Breast epithelium (tissue), 4 donors: Measurements from ENCODE around the gene KMT2D. TPM values are rescaled to one million over a fixed set of nuclear protein-coding genes. Genes with fewer than 3 reads are reported as not detected.

Source experiments
- DNase-seq, 2 donors: peaks; one replicate each; pipeline ENCODE4 v3.0.0-alpha.2; 2019; ENCODE audit warnings: low spot score in 2 of 2
- H3K27ac ChIP-seq, 2 donors: fragments of 200-600 bp; sonication (generic) in 1 of 2; one replicate each; pipeline ENCODE4 v1.5.1; 2016 to 2019; ENCODE audit warnings: mild to moderate bottlenecking in 1 of 2
- H3K27me3 ChIP-seq, 2 donors: fragments of 200-600 bp; sonication (generic) in 1 of 2; one replicate each; pipeline versions ENCODE4 v1.5.1 to v1.6.0; 2017 to 2019; ENCODE audit warnings: control low read depth in 1 of 2, mild to moderate bottlenecking in 1 of 2
- H3K36me3 ChIP-seq: fragments of 200-600 bp; one replicate; pipeline ENCODE4 v1.5.1; 2019
- H3K4me1 ChIP-seq, 2 donors: fragments of 200-600 bp; sonication (generic); one replicate each; pipeline ENCODE4 v1.5.1; 2016 to 2019; ENCODE audit warnings: control low read depth in 1 of 2
- H3K4me3 ChIP-seq, 3 donors: fragments of 200-600 bp; sonication (generic); 1 replicate in 2 of 3; 2 replicates in 1 of 3; pipeline ENCODE4 v1.5.1; 2016 to 2019; ENCODE audit warnings: mild to moderate bottlenecking in 3 of 3, moderate library complexity in 2 of 3
- H3K9me3 ChIP-seq, 2 donors: fragments of 200-600 bp; sonication (generic) in 1 of 2; one replicate each; pipeline ENCODE4 v1.5.1; 2016 to 2019; ENCODE audit warnings: control low read depth in 1 of 2
- CTCF ChIP-seq, 3 donors: fragments of 450-650 bp; IDR thresholded peaks; one replicate each; pipeline ENCODE4 v1.5.1; 2016 to 2017; ENCODE audit warnings: antibody characterized with exemption in 3 of 3, mild to moderate bottlenecking in 3 of 3, moderate library complexity in 3 of 3
- POLR2A ChIP-seq: fragments of 450-650 bp; IDR thresholded peaks from one replicate; pipeline ENCODE4 v1.6.1; 2016; ENCODE audit warnings: antibody characterized with exemption, mild to moderate bottlenecking, moderate library complexity
- POLR2AphosphoS5 ChIP-seq, 3 donors: sonication (generic); formaldehyde crosslinking; IDR thresholded peaks; one replicate each; pipeline ENCODE4 v1.6.1; 2017; ENCODE audit warnings: antibody characterized with exemption in 3 of 3
- intact Hi-C: fragments of 100-400 bp; cut with DNase I; formaldehyde crosslinking; loops from one replicate; pipeline ENCODE4 v1.15.1; 2023; ENCODE audit warnings: low total_unique reads
- total RNA-seq, 3 donors: library from RNA; depleted of rRNA; stranded (reverse); fragments of >200 nt; gene quantifications; one replicate each; pipeline ENCODE4 v1.1.0, GENCODE V29; 2016

The KMT2D gene
- total RNA-seq, 3 donors from 2014 or later: 35.4 to 51.4 (median 45.9) TPM

DNA sequence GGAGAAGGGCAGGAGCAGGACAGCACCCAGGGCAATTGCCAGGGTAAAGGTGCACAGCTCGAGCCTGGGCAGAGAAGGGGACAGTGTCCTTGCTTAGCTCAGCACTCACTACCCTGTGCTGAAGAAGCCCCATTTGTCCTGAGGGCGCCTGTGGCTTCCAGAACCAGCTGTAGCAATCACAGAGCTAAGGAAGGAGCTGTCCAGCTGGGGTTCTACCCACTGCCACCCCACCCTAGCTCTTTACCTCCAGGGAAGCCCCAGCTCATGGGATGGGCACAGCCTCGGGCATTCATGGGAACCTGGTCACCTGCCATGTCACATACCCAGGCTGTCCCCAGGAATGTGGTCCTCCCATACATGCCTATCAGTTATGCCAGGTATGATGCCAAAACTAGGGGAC is 44.2 kb upstream of the KMT2D start:
- no peaks in the 10 kb centered on the region for H3K27me3 ChIP-seq
- no peaks in the 10 kb centered on the region for H3K9me3 ChIP-seq
- TF ChIP-seq CTCF (IDR thresholded peaks at IDR 0.05) (no peak), POLR2A (no peak), POLR2AphosphoS5 (IDR thresholded peaks at IDR 0.05) (no peak)
- no peak overlapping the region for H3K4me3 ChIP-seq
- H3K36me3 ChIP-seq: peaks cover 15% of the 10 kb centered on the region
- H3K4me1 ChIP-seq: peaks cover 0 to 17% of the 10 kb centered on the region in 2 donors
- H3K27ac ChIP-seq: peak overlapping the region in 1 of 2 donors; percentile 22
- DNase-seq: no peak
- intact Hi-C loops: loop anchor here (10.0 kb wide), 1 partner anchor 140 kb away; no protein-coding TSS in a partner anchor

GRCh38 chr12:49100380-49100779 is 39.8 kb upstream of the KMT2D start:
- Histone ChIP-seq H3K4me3 (no peak overlapping the region), H3K36me3 (peaks cover 17% of the 10 kb centered on the region), H3K27me3 (no peaks in the 10 kb centered on the region), H3K4me1 (no peaks in the 10 kb centered on the region), H3K27ac (no peak overlapping the region), H3K9me3 (no peaks in the 10 kb centered on the region)
- no peak for DNase-seq
- intact Hi-C loops: loop anchor here (10.0 kb wide), 1 partner anchor 144 kb away; no protein-coding TSS in a partner anchor
- TF ChIP-seq POLR2A: no peak
- no peak for TF ChIP-seq CTCF (IDR thresholded peaks at IDR 0.05)
- TF ChIP-seq POLR2AphosphoS5 (IDR thresholded peaks at IDR 0.05): no peak

- Histone ChIP-seq H3K27me3 (peaks cover 6 to 11% of the 10 kb centered on the region in 2 donors), H3K4me3 (no peak overlapping the region), H3K4me1 (peaks cover 8 to 12% of the 10 kb centered on the region in 2 donors), H3K36me3 (peaks cover 17% of the 10 kb centered on the region), H3K27ac (no peak overlapping the region), H3K9me3 (no peaks in the 10 kb centered on the region)
- no peak for TF ChIP-seq CTCF (IDR thresholded peaks at IDR 0.05)
- no peak for TF ChIP-seq POLR2AphosphoS5 (IDR thresholded peaks at IDR 0.05)
- no peak for TF ChIP-seq POLR2A
- DNase-seq: no peak
- intact Hi-C loops: no loop called here
Measured at GRCh38 chr12:49098703-49099102, 38.1 kb upstream of the KMT2D start.

DNA sequence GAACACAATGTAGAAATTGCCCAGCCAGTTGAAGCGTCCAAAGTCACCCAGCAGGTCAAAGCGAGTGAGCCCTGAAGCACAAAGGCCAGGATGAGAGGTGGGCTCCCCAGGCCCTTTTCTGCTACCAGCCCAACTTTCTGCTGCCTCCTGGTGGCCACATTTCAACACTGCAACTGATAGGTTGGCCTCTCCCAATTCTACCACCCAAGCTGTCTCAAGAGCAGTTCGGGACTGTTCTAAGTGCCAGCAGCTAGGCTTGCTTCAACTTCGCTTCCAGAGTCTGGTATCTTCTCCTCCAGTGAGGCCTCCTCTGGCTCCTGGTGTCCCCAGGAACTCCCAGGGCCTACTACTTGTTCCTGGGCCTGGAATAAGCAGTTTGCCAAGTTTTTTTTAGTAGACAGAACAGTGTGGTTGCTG is 37.4 kb upstream of the KMT2D start:
- DNase-seq: no peak
- no peaks in the 10 kb centered on the region for H3K9me3 ChIP-seq
- H3K27me3 ChIP-seq: peaks cover 6 to 16% of the 10 kb centered on the region in 2 donors
- TF ChIP-seq POLR2AphosphoS5 (IDR thresholded peaks at IDR 0.05) (no peak), POLR2A (no peak), CTCF (IDR thresholded peaks at IDR 0.05) (peak; percentile 61 to 70 (median 61))
- no peak overlapping the region for H3K27ac ChIP-seq
- intact Hi-C loops: no loop called here
- peaks cover 17% of the 10 kb centered on the region for H3K36me3 ChIP-seq
- H3K4me1 ChIP-seq: peaks cover 8 to 12% of the 10 kb centered on the region in 2 donors
- no peak overlapping the region for H3K4me3 ChIP-seq

GRCh38 chr12:49097381-49097780 is 36.8 kb upstream of the KMT2D start:
- peaks cover 8 to 14% of the 10 kb centered on the region in 2 donors for H3K4me1 ChIP-seq
- H3K27ac ChIP-seq: no peak overlapping the region
- no peak for TF ChIP-seq CTCF (IDR thresholded peaks at IDR 0.05)
- H3K27me3 ChIP-seq: peaks cover 6 to 23% of the 10 kb centered on the region in 2 donors
- intact Hi-C loops: no loop called here
- H3K36me3 ChIP-seq: peaks cover 17% of the 10 kb centered on the region
- H3K4me3 ChIP-seq: no peak overlapping the region
- no peak for DNase-seq
- no peaks in the 10 kb centered on the region for H3K9me3 ChIP-seq
